ENCODE measurements around the gene ADORA1.

Gene ADORA1

GRCh38 chr1:203142124-203142523 lies 14.6 kb downstream of the ADORA1 start:
- TF ChIP-seq CTCF (IDR thresholded peaks at IDR 0.05; ENCODE audit: extremely low read depth, insufficient read depth, missing control alignments): no peak
- DNase-seq (ENCODE audit: low spot score): no peak
- in situ Hi-C loops (cut with MboI; ENCODE audit: low pct_unique_long_range_greater_than_20kb, low sequenced_read_pairs, unreplicated experiment): no loop called here

- no peak for DNase-seq (ENCODE audit: low spot score)
- no peak for TF ChIP-seq CTCF (IDR thresholded peaks at IDR 0.05; ENCODE audit: extremely low read depth, insufficient read depth, missing control alignments)
- in situ Hi-C loops (cut with MboI; ENCODE audit: low pct_unique_long_range_greater_than_20kb, low sequenced_read_pairs, unreplicated experiment): no loop called here
Observed at GRCh38 chr1:203142684-203143408, 15.3 kb downstream of the ADORA1 start.

GRCh38 chr1:203143641-203144040 lies 16.1 kb downstream of the ADORA1 start:
- in situ Hi-C loops (cut with MboI; ENCODE audit: low pct_unique_long_range_greater_than_20kb, low sequenced_read_pairs, unreplicated experiment): no loop called here
- DNase-seq (ENCODE audit: low spot score): no peak
- no peak for TF ChIP-seq CTCF (IDR thresholded peaks at IDR 0.05; ENCODE audit: extremely low read depth, insufficient read depth, missing control alignments)

- no peak for DNase-seq (ENCODE audit: low spot score)
- in situ Hi-C loops (cut with MboI; ENCODE audit: low pct_unique_long_range_greater_than_20kb, low sequenced_read_pairs, unreplicated experiment): no loop called here
- TF ChIP-seq CTCF (IDR thresholded peaks at IDR 0.05; ENCODE audit: extremely low read depth, insufficient read depth, missing control alignments): no peak
Observed at GRCh38 chr1:203144661-203145060, 17.1 kb downstream of the ADORA1 start.

- no peak for TF ChIP-seq CTCF (IDR thresholded peaks at IDR 0.05; ENCODE audit: extremely low read depth, insufficient read depth, missing control alignments)
- in situ Hi-C loops (cut with MboI; ENCODE audit: low pct_unique_long_range_greater_than_20kb, low sequenced_read_pairs, unreplicated experiment): no loop called here
- no peak for DNase-seq (ENCODE audit: low spot score)
Observed at GRCh38 chr1:203145321-203146041, 18.0 kb downstream of the ADORA1 start.

GRCh38 chr1:203146042-203146369 lies 18.5 kb downstream of the ADORA1 start:
- in situ Hi-C loops (cut with MboI; ENCODE audit: low pct_unique_long_range_greater_than_20kb, low sequenced_read_pairs, unreplicated experiment): no loop called here
- DNase-seq (ENCODE audit: low spot score): no peak
- no peak for TF ChIP-seq CTCF (IDR thresholded peaks at IDR 0.05; ENCODE audit: extremely low read depth, insufficient read depth, missing control alignments)

Data from GM13977 (cell line).